OCI-LY7 (cell line): ENCODE results near the gene RFX8.

Experiments
- CTCF ChIP-seq: fragments of 200-600 bp; sonication (generic); conservative IDR thresholded peaks from 2 replicates; pipeline ENCODE4 v1.5.1; 2014; ENCODE audit warnings: mild to moderate bottlenecking, antibody characterized with exemption, low read length, moderate library complexity, mixed read lengths
- EZH2phosphoT487 ChIP-seq: fragments of 200-600 bp; sonication (generic); IDR thresholded peaks from 2 replicates; pipeline ENCODE4 v1.6.1; 2018; ENCODE audit warnings: low read depth, borderline replicate concordance, mild to moderate bottlenecking, mixed run types, antibody characterized with exemption, low read length, moderate library complexity, mixed read lengths

GRCh38 chr2:101473591-101473910, 1.4 kb downstream of the RFX8 start:
- TF ChIP-seq CTCF (no peak), EZH2phosphoT487 (no peak)
